Caco-2 (cell line): ENCODE measurements around the gene TMC1. TPM values are rescaled to one million over a fixed set of nuclear protein-coding genes. Genes with fewer than 3 reads are reported as not detected.

ENCODE experiments used
- BruUV-seq: library from RNA; stranded (reverse); fragments of 400-500 nt; replicated peaks from 2 replicates; lab custom pipeline; 2021; lab: Mats Ljungman, UMichigan
- CTCF ChIA-PET: fragments of 300-600 bp; sonication (Branson Sonifier 250); formaldehyde crosslinking; loops from one replicate; lab custom pipeline; 2022; ENCODE audit warnings: antibody characterized with exemption; lab: Charles Lee
- POLR2A ChIA-PET: fragments of 300-600 bp; sonication (Branson Sonifier 250); formaldehyde crosslinking; loops from one replicate; lab custom pipeline; 2022; ENCODE audit warnings: antibody characterized with exemption; lab: Charles Lee
- DNase-seq, 2 experiments: peaks; one replicate each; pipeline versions ENCODE4 v3.0.0 to v3.0.0-alpha.2; 2020 to 2022
- H3K27me3 ChIP-seq: replicated peaks from 2 replicates; pipeline ENCODE4 v1.6.0; 2011; ENCODE audit warnings: low read length; ENCODE audit not compliant: control insufficient read depth, insufficient read depth
- H3K36me3 ChIP-seq: 2 replicates; pipeline ENCODE4 v1.5.1; 2011; ENCODE audit warnings: low read length; ENCODE audit not compliant: control insufficient read depth, insufficient read depth
- H3K4me1 ChIP-seq: fragments of 250-450 bp; sonication (Bioruptor Pico); 2 replicates; pipeline ENCODE4 v1.5.1; 2020; ENCODE audit warnings: mild to moderate bottlenecking
- H3K4me3 ChIP-seq: 2 replicates; pipeline ENCODE4 v1.5.1; 2011; ENCODE audit warnings: low read depth, mild to moderate bottlenecking, control low read depth, low read length
- H3K9me3 ChIP-seq: fragments of 250-450 bp; sonication (Bioruptor Pico); 2 replicates; pipeline ENCODE4 v1.5.1; 2020; ENCODE audit warnings: mild to moderate bottlenecking, moderate library complexity
- H3K27ac Mint-ChIP-seq: one replicate; pipeline ENCODE4 v1.8.0; 2022; ENCODE audit warnings: mixed read lengths; ENCODE audit not compliant: unreplicated experiment
- H3K27me3 Mint-ChIP-seq: one replicate; pipeline ENCODE4 v1.8.0; 2022; ENCODE audit warnings: mixed read lengths; ENCODE audit not compliant: insufficient read depth, unreplicated experiment
- H3K36me3 Mint-ChIP-seq: one replicate; pipeline ENCODE4 v1.8.0; 2022; ENCODE audit warnings: mild to moderate bottlenecking, mixed read lengths; ENCODE audit not compliant: insufficient read depth, unreplicated experiment
- H3K4me1 Mint-ChIP-seq: one replicate; pipeline ENCODE4 v1.8.0; 2022; ENCODE audit warnings: low read depth, mixed read lengths; ENCODE audit not compliant: unreplicated experiment
- H3K4me3 Mint-ChIP-seq: one replicate; pipeline ENCODE4 v1.8.0; 2022; ENCODE audit warnings: mild to moderate bottlenecking, moderate library complexity, mixed read lengths; ENCODE audit not compliant: unreplicated experiment
- H3K9me3 Mint-ChIP-seq: one replicate; pipeline ENCODE4 v1.8.0; 2022; ENCODE audit warnings: mixed read lengths; ENCODE audit not compliant: unreplicated experiment
- intact Hi-C: fragments of 100-400 bp; cut with micrococcal nuclease; formaldehyde crosslinking; loops from one replicate; pipeline ENCODE4 v1.10.0; 2022; ENCODE audit not compliant: unreplicated experiment
- total RNA-seq: library from RNA; stranded (reverse); gene quantifications from 2 replicates; pipeline ENCODE4 v1.2.3, GENCODE V29; 2022
- TF ChIP-seq, protein P1 (sequence below), 2 experiments: fragments of 200-600 bp in 1 of 2; IDR thresholded peaks; 1 replicate in 1 of 2; 2 replicates in 1 of 2; pipeline versions ENCODE4 v1.5.1 to v1.8.0; 2011 to 2022; ENCODE audit warnings: antibody characterized with exemption in 1 of 2, control low read depth in 1 of 2, inconsistent platforms in 1 of 2, low read depth in 1 of 2, low read length in 1 of 2, mild to moderate bottlenecking in 1 of 2, moderate library complexity in 1 of 2; ENCODE audit not compliant: insufficient read depth in 1 of 2, severe bottlenecking in 1 of 2, unreplicated experiment in 1 of 2

The TMC1 gene
- total RNA-seq, 1 experiment from 2014 or later, result not detected

DNA sequence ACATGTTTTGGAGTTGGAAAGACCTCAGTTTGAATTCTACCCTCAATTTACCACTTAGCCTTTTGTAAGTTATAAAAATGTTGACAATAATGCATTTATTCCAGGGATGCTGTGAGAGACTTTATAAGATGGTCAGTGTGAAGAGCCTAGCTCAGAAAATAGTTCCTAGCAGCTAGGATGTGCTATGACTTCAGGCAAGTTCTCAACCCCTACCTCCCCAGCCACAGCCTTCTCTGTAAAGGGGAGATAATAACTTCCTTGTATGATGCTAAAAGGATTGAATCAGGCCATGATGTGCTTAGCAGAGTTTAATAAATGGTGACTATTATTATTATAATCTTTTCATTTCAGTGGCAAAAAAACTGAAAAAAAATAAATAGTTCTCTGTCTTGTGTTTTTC is 353.8 kb downstream of the TMC1 start:
- no peak overlapping the region for H3K27ac Mint-ChIP-seq
- Histone ChIP-seq H3K4me3 (no peak overlapping the region), H3K9me3 (no peaks in the 10 kb centered on the region), H3K36me3 (no peaks in the 10 kb centered on the region), H3K27me3 (no peaks in the 10 kb centered on the region), H3K4me1 (no peaks in the 10 kb centered on the region)
- no peaks in the 10 kb centered on the region for H3K27me3 Mint-ChIP-seq
- intact Hi-C loops, result no loop called here
- no peaks in the 10 kb centered on the region for H3K36me3 Mint-ChIP-seq
- TF ChIP-seq, protein P1, sequence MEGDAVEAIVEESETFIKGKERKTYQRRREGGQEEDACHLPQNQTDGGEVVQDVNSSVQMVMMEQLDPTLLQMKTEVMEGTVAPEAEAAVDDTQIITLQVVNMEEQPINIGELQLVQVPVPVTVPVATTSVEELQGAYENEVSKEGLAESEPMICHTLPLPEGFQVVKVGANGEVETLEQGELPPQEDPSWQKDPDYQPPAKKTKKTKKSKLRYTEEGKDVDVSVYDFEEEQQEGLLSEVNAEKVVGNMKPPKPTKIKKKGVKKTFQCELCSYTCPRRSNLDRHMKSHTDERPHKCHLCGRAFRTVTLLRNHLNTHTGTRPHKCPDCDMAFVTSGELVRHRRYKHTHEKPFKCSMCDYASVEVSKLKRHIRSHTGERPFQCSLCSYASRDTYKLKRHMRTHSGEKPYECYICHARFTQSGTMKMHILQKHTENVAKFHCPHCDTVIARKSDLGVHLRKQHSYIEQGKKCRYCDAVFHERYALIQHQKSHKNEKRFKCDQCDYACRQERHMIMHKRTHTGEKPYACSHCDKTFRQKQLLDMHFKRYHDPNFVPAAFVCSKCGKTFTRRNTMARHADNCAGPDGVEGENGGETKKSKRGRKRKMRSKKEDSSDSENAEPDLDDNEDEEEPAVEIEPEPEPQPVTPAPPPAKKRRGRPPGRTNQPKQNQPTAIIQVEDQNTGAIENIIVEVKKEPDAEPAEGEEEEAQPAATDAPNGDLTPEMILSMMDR (IDR thresholded peaks at IDR 0.05; ENCODE audit: insufficient read depth in 1 of 2, low read depth in 1 of 2, low read length in 1 of 2, severe bottlenecking in 1 of 2, unreplicated experiment in 1 of 2), result no peak
- H3K9me3 Mint-ChIP-seq, result no peaks in the 10 kb centered on the region
- H3K4me1 Mint-ChIP-seq, result no peaks in the 10 kb centered on the region
- no peak overlapping the region for H3K4me3 Mint-ChIP-seq
- ChIA-PET CTCF (no interaction called here), POLR2A (no interaction called here)
- BruUV-seq, result no TSS peak
- no peak for DNase-seq

DNA sequence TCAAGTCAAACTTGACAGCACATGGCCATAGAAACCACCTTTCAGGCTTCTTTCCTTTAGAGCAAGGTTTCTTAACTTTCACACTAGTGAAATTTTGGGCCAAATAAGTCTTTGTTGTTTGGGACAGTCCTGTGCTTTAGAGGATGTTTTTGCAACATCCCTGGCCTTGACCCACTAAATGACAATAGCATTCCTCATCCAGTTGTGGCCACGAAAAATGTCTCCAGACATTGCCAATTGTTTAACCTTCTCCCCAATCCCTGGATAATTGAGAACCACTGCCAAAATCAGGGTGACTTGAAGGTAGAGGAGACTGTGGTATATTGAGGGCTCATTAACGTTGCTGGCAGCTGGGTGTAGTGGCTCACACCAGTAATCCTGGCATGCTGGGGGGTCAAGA is 359.4 kb downstream of the TMC1 start:
- intact Hi-C loops, result no loop called here

DNA sequence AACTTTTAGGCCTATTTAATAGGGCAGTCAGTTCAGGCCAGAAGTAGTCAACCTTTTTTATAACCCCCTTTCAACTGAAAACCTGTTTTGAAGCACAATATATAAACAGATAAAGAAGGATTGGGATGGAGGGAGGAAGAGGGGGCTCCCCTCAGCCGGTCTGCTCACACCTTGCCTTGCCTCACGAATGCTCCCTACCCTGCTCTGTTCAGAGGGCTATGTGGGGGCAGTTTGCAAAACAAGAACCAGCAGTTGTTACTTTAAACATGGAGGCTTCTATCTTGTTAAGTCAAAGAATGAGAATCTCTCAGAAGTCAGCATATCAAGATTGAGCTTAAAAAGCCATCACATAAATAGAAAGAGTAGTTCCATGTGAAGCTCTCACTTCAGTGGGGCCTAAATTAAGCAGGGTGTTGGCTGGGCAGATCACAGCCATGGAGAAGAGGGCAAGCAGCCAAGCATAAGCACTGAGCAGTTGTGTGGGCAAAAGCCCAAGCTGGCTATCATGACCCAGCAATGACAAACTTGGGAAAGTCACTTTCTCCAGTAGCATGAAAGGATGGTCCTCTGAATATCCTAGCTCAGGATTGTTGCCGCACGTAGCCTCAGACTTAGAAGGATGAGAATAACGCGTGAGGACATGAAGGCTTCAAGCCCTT is 360.8 kb downstream of the TMC1 start:
- Mint-ChIP-seq H3K9me3 (no peaks in the 10 kb centered on the region), H3K4me1 (no peaks in the 10 kb centered on the region), H3K36me3 (no peaks in the 10 kb centered on the region), H3K4me3 (no peak overlapping the region), H3K27me3 (no peaks in the 10 kb centered on the region), H3K27ac (no peak overlapping the region)
- no TSS peak for BruUV-seq
- DNase-seq, result no peak
- Histone ChIP-seq H3K4me3 (no peak overlapping the region), H3K4me1 (no peaks in the 10 kb centered on the region), H3K27me3 (no peaks in the 10 kb centered on the region), H3K9me3 (no peaks in the 10 kb centered on the region), H3K36me3 (no peaks in the 10 kb centered on the region)
- CTCF ChIA-PET, result no interaction called here
- TF ChIP-seq, protein P1 (IDR thresholded peaks at IDR 0.05; ENCODE audit: insufficient read depth in 1 of 2, low read depth in 1 of 2, low read length in 1 of 2, severe bottlenecking in 1 of 2, unreplicated experiment in 1 of 2), result no peak
- intact Hi-C loops, result no loop called here
- POLR2A ChIA-PET, result no interaction called here

More for the DNA sequence above, 359.4 kb downstream of the TMC1 start:
- no peaks in the 10 kb centered on the region for H3K36me3 Mint-ChIP-seq
- no TSS peak for BruUV-seq
- ChIA-PET POLR2A (no interaction called here), CTCF (no interaction called here)
- no peaks in the 10 kb centered on the region for H3K9me3 ChIP-seq
- H3K4me3 Mint-ChIP-seq, result no peak overlapping the region
- H3K36me3 ChIP-seq, result no peaks in the 10 kb centered on the region
- no peak overlapping the region for H3K27ac Mint-ChIP-seq
- no peaks in the 10 kb centered on the region for H3K27me3 ChIP-seq
- H3K9me3 Mint-ChIP-seq, result no peaks in the 10 kb centered on the region
- DNase-seq, result no peak
- H3K4me1 ChIP-seq, result no peaks in the 10 kb centered on the region
- H3K4me1 Mint-ChIP-seq, result no peaks in the 10 kb centered on the region
- TF ChIP-seq, protein P1 (IDR thresholded peaks at IDR 0.05; ENCODE audit: insufficient read depth in 1 of 2, low read depth in 1 of 2, low read length in 1 of 2, severe bottlenecking in 1 of 2, unreplicated experiment in 1 of 2), result no peak
- H3K4me3 ChIP-seq, result no peak overlapping the region
- no peaks in the 10 kb centered on the region for H3K27me3 Mint-ChIP-seq
